GM21825 (cell line): ENCODE results near the gene PRPF6.

Experiments used
- ATAC-seq: cut with Tn5 transposase; IDR thresholded peaks from one replicate; pipeline ENCODE4 v1.9.1; 2021; ENCODE audit warnings: mild to moderate bottlenecking, moderate library complexity; ENCODE audit not compliant: unreplicated experiment

Gene PRPF6

GRCh38 chr20:63945921-63946920, 34.7 kb upstream of the PRPF6 start:
- no peak for ATAC-seq

GRCh38 chr20:63946986-63947637, 33.8 kb upstream of the PRPF6 start:
- no peak for ATAC-seq

- no peak for ATAC-seq
Observed at GRCh38 chr20:63947638-63948456, 33.1 kb upstream of the PRPF6 start.

GRCh38 chr20:63950701-63951397, 30.1 kb upstream of the PRPF6 start:
- ATAC-seq, result no peak

GRCh38 chr20:63951398-63952209, 29.3 kb upstream of the PRPF6 start:
- ATAC-seq, result no peak

GRCh38 chr20:63952210-63952535, 28.8 kb upstream of the PRPF6 start:
- ATAC-seq, result no peak

GRCh38 chr20:63952769-63953168, 28.2 kb upstream of the PRPF6 start:
- ATAC-seq, result no peak

- no peak for ATAC-seq
Observed at GRCh38 chr20:63953764-63954429, 27.0 kb upstream of the PRPF6 start.

- peak; percentile 14 for ATAC-seq
Observed at GRCh38 chr20:63955281-63955826, 25.6 kb upstream of the PRPF6 start.

- peak; percentile 56 for ATAC-seq
Observed at GRCh38 chr20:63955827-63956663, 24.9 kb upstream of the PRPF6 start, which contains the start of gene UCKL1. UCKL1 (minus strand) TSS chr20:63956416; CDS start chr20:63956372, 44 bp downstream.

- no peak for ATAC-seq
Observed at GRCh38 chr20:63956664-63957003, 24.3 kb upstream of the PRPF6 start.

- no peak for ATAC-seq
Observed at GRCh38 chr20:63957004-63957689, 23.8 kb upstream of the PRPF6 start.

GRCh38 chr20:63957690-63958441, 23.1 kb upstream of the PRPF6 start:
- no peak for ATAC-seq

- no peak for ATAC-seq
Observed at GRCh38 chr20:63958471-63958870, 22.5 kb upstream of the PRPF6 start.

- ATAC-seq, result no peak
Observed at GRCh38 chr20:63958964-63959698, 21.8 kb upstream of the PRPF6 start.

- no peak for ATAC-seq
Observed at GRCh38 chr20:63959699-63960075, 21.2 kb upstream of the PRPF6 start.
